Measurements from ENCODE around the gene FER1L5. TPM values are rescaled to one million over a fixed set of nuclear protein-coding genes. Genes with fewer than 3 reads are reported as not detected.

Gene FER1L5
- 0.07 and 0.24 TPM in 2 replicates for total RNA-seq (2014; rRNA removed; shearing (Covaris generic))

- peak within 1 kb of the TSS; percentile 17 for H3K4me3 ChIP-seq (ENCODE audit: insufficient read depth, low read depth, low read length)
- H3K36me3 ChIP-seq (replicated peaks; ENCODE audit: control insufficient read depth, insufficient read depth, low read length) = no peaks in the 10 kb centered on the region
- peak; percentile 91 for DNase-seq
- no peaks in the 10 kb centered on the region for H3K27me3 ChIP-seq (ENCODE audit: control insufficient read depth, insufficient read depth, low read length)
Observed at GRCh38 chr2:96642564-96643360, at the start of gene FER1L5. Gene FER1L5, plus strand, starts transcription at chr2:96642764. Its CDS starts 73 bp downstream, at chr2:96642837.

- peaks cover 16% of the 10 kb centered on the region for H3K36me3 ChIP-seq (replicated peaks; ENCODE audit: control insufficient read depth, insufficient read depth, low read length)
- no peaks in the 10 kb centered on the region for H3K27me3 ChIP-seq (ENCODE audit: control insufficient read depth, insufficient read depth, low read length)
- H3K4me3 ChIP-seq (ENCODE audit: insufficient read depth, low read depth, low read length) = no peak overlapping the region
- DNase-seq = no peak
Observed at GRCh38 chr2:96594282-96594681, 48.3 kb upstream of the FER1L5 start.

- DNase-seq = no peak
- Histone ChIP-seq H3K4me3 (ENCODE audit: insufficient read depth, low read depth, low read length) (no peak overlapping the region), H3K27me3 (ENCODE audit: control insufficient read depth, insufficient read depth, low read length) (no peaks in the 10 kb centered on the region), H3K36me3 (replicated peaks; ENCODE audit: control insufficient read depth, insufficient read depth, low read length) (peaks cover 16% of the 10 kb centered on the region)
Observed at GRCh38 chr2:96594691-96595152, 47.8 kb upstream of the FER1L5 start.

GRCh38 chr2:96596596-96596995, 46.0 kb upstream of the FER1L5 start:
- no peak overlapping the region for H3K4me3 ChIP-seq (ENCODE audit: insufficient read depth, low read depth, low read length)
- H3K27me3 ChIP-seq (ENCODE audit: control insufficient read depth, insufficient read depth, low read length) = no peaks in the 10 kb centered on the region
- DNase-seq = no peak
- peaks cover 21% of the 10 kb centered on the region for H3K36me3 ChIP-seq (replicated peaks; ENCODE audit: control insufficient read depth, insufficient read depth, low read length)

GRCh38 chr2:96599941-96600340, 42.6 kb upstream of the FER1L5 start:
- H3K27me3 ChIP-seq (ENCODE audit: control insufficient read depth, insufficient read depth, low read length) = no peaks in the 10 kb centered on the region
- no peak overlapping the region for H3K4me3 ChIP-seq (ENCODE audit: insufficient read depth, low read depth, low read length)
- no peak for DNase-seq
- peaks cover 32% of the 10 kb centered on the region for H3K36me3 ChIP-seq (replicated peaks; ENCODE audit: control insufficient read depth, insufficient read depth, low read length)

GRCh38 chr2:96601382-96602292, 40.9 kb upstream of the FER1L5 start:
- no peak for DNase-seq
- Histone ChIP-seq H3K4me3 (ENCODE audit: insufficient read depth, low read depth, low read length) (no peak overlapping the region), H3K36me3 (replicated peaks; ENCODE audit: control insufficient read depth, insufficient read depth, low read length) (peaks cover 38% of the 10 kb centered on the region), H3K27me3 (ENCODE audit: control insufficient read depth, insufficient read depth, low read length) (no peaks in the 10 kb centered on the region)

- Histone ChIP-seq H3K4me3 (ENCODE audit: insufficient read depth, low read depth, low read length) (no peak overlapping the region), H3K36me3 (replicated peaks; ENCODE audit: control insufficient read depth, insufficient read depth, low read length) (peaks cover 44% of the 10 kb centered on the region), H3K27me3 (ENCODE audit: control insufficient read depth, insufficient read depth, low read length) (no peaks in the 10 kb centered on the region)
- no peak for DNase-seq
Observed at GRCh38 chr2:96602330-96602823, 40.2 kb upstream of the FER1L5 start.

GRCh38 chr2:96604104-96604503, 38.5 kb upstream of the FER1L5 start:
- Histone ChIP-seq H3K36me3 (replicated peaks; ENCODE audit: control insufficient read depth, insufficient read depth, low read length) (peaks cover 54% of the 10 kb centered on the region), H3K27me3 (ENCODE audit: control insufficient read depth, insufficient read depth, low read length) (no peaks in the 10 kb centered on the region), H3K4me3 (ENCODE audit: insufficient read depth, low read depth, low read length) (no peak overlapping the region)
- peak; percentile 46 for DNase-seq

GRCh38 chr2:96608469-96609455, 33.8 kb upstream of the FER1L5 start:
- Histone ChIP-seq H3K36me3 (replicated peaks; ENCODE audit: control insufficient read depth, insufficient read depth, low read length) (peaks cover 59% of the 10 kb centered on the region), H3K4me3 (ENCODE audit: insufficient read depth, low read depth, low read length) (no peak overlapping the region)
- no peak for DNase-seq

GRCh38 chr2:96616128-96616527, 26.4 kb upstream of the FER1L5 start:
- peaks cover 21% of the 10 kb centered on the region for H3K36me3 ChIP-seq (replicated peaks; ENCODE audit: control insufficient read depth, insufficient read depth, low read length)
- H3K27me3 ChIP-seq (ENCODE audit: control insufficient read depth, insufficient read depth, low read length) = no peaks in the 10 kb centered on the region
- DNase-seq = no peak
- H3K4me3 ChIP-seq (ENCODE audit: insufficient read depth, low read depth, low read length) = no peak overlapping the region

More at GRCh38 chr2:96608469-96609455, 33.8 kb upstream of the FER1L5 start:
- no peaks in the 10 kb centered on the region for H3K27me3 ChIP-seq (ENCODE audit: control insufficient read depth, insufficient read depth, low read length)

- peaks cover 20% of the 10 kb centered on the region for H3K36me3 ChIP-seq (replicated peaks; ENCODE audit: control insufficient read depth, insufficient read depth, low read length)
Observed at GRCh38 chr2:96616535-96616934, 26.0 kb upstream of the FER1L5 start.

GRCh38 chr2:96617012-96617411, 25.6 kb upstream of the FER1L5 start:
- Histone ChIP-seq H3K36me3 (replicated peaks; ENCODE audit: control insufficient read depth, insufficient read depth, low read length) (peaks cover 20% of the 10 kb centered on the region), H3K4me3 (ENCODE audit: insufficient read depth, low read depth, low read length) (no peak overlapping the region), H3K27me3 (ENCODE audit: control insufficient read depth, insufficient read depth, low read length) (no peaks in the 10 kb centered on the region)
- no peak for DNase-seq

More at GRCh38 chr2:96616535-96616934, 26.0 kb upstream of the FER1L5 start:
- H3K27me3 ChIP-seq (ENCODE audit: control insufficient read depth, insufficient read depth, low read length) = no peaks in the 10 kb centered on the region
- H3K4me3 ChIP-seq (ENCODE audit: insufficient read depth, low read depth, low read length) = no peak overlapping the region
- no peak for DNase-seq

- Histone ChIP-seq H3K4me3 (ENCODE audit: insufficient read depth, low read depth, low read length) (no peak overlapping the region), H3K36me3 (replicated peaks; ENCODE audit: control insufficient read depth, insufficient read depth, low read length) (peaks cover 11% of the 10 kb centered on the region), H3K27me3 (ENCODE audit: control insufficient read depth, insufficient read depth, low read length) (no peaks in the 10 kb centered on the region)
- no peak for DNase-seq
Observed at GRCh38 chr2:96618596-96619283, 23.8 kb upstream of the FER1L5 start.
